NB4 (cell line): ENCODE data around the gene FARP1.

Experiments used
- DNase-seq: peaks from one replicate; pipeline ENCODE4 v3.0.0; 2010; ENCODE audit warnings: low read depth
- H3K4me3 ChIP-seq: one replicate; pipeline ENCODE4 v1.5.1; 2011; ENCODE audit warnings: mild to moderate bottlenecking, low read depth, low read length, moderate library complexity
- MYC ChIP-seq: IDR thresholded peaks from 2 replicates; pipeline ENCODE4 v1.6.1; 2011; ENCODE audit warnings: low read depth, low read length
- POLR2A ChIP-seq: IDR thresholded peaks from 2 replicates; pipeline ENCODE4 v1.6.1; 2011; ENCODE audit warnings: mild to moderate bottlenecking; ENCODE audit not compliant: insufficient read length; ENCODE audit errors: extremely low read depth
- TF ChIP-seq, protein P1 (sequence below): IDR thresholded peaks from one replicate; pipeline ENCODE4 v1.5.1; 2012; ENCODE audit warnings: low read depth, low read length
- TF ChIP-seq, protein P2 (sequence below): IDR thresholded peaks from 2 replicates; pipeline ENCODE4 v1.6.1; 2011; ENCODE audit warnings: low read depth, low read length

The FARP1 gene, protein sequence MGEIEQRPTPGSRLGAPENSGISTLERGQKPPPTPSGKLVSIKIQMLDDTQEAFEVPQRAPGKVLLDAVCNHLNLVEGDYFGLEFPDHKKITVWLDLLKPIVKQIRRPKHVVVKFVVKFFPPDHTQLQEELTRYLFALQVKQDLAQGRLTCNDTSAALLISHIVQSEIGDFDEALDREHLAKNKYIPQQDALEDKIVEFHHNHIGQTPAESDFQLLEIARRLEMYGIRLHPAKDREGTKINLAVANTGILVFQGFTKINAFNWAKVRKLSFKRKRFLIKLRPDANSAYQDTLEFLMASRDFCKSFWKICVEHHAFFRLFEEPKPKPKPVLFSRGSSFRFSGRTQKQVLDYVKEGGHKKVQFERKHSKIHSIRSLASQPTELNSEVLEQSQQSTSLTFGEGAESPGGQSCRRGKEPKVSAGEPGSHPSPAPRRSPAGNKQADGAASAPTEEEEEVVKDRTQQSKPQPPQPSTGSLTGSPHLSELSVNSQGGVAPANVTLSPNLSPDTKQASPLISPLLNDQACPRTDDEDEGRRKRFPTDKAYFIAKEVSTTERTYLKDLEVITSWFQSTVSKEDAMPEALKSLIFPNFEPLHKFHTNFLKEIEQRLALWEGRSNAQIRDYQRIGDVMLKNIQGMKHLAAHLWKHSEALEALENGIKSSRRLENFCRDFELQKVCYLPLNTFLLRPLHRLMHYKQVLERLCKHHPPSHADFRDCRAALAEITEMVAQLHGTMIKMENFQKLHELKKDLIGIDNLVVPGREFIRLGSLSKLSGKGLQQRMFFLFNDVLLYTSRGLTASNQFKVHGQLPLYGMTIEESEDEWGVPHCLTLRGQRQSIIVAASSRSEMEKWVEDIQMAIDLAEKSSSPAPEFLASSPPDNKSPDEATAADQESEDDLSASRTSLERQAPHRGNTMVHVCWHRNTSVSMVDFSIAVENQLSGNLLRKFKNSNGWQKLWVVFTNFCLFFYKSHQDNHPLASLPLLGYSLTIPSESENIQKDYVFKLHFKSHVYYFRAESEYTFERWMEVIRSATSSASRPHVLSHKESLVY

DNA sequence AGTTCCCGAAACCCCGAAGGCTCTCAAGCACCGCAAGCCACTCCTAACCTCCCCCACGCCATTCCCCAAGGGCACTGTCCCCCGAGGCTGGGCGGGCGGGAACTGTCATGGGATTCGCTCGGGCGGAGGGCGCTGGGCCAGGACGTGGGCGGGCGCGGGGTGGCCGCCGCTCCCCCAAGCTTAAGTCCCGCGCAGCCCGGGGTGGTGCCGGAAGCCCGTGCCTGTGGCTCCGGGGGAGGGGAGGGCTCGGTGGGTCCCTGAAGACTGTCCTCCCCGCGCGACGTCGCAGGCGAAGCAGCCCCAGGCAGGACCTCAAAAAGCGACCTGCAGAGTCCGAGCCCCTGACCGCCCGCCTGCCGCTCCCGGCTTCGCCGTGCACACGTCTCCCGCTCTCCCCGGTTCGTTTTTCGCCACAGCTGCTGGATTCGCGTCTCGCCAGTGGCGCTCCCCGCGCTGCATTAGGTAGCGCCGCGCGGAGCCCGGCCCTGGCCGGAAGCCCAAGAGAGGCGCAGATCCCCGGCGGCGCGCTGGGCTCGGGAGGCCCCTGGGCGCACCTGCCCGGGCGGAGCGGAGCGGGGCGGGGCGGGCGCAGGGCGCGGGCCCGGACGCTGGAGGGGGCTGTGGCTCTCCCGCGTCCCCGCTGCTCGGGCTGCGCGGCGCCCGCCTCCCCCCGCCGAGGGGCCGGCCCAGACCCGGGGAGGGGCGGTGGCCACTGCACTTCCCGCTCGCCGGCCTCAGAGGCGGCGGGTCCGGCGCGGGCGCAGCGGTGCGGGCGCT, at the start of gene FARP1:
FARP1 (plus strand) TSS at position 715 of the 777 bp plus-strand sequence. CDS start 70,149 bp downstream, outside the sequence.
- TF ChIP-seq MYC, result no peak
- TF ChIP-seq POLR2A, result no peak
- TF ChIP-seq, protein P1, sequence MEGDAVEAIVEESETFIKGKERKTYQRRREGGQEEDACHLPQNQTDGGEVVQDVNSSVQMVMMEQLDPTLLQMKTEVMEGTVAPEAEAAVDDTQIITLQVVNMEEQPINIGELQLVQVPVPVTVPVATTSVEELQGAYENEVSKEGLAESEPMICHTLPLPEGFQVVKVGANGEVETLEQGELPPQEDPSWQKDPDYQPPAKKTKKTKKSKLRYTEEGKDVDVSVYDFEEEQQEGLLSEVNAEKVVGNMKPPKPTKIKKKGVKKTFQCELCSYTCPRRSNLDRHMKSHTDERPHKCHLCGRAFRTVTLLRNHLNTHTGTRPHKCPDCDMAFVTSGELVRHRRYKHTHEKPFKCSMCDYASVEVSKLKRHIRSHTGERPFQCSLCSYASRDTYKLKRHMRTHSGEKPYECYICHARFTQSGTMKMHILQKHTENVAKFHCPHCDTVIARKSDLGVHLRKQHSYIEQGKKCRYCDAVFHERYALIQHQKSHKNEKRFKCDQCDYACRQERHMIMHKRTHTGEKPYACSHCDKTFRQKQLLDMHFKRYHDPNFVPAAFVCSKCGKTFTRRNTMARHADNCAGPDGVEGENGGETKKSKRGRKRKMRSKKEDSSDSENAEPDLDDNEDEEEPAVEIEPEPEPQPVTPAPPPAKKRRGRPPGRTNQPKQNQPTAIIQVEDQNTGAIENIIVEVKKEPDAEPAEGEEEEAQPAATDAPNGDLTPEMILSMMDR, result no peak
- TF ChIP-seq, protein P2, sequence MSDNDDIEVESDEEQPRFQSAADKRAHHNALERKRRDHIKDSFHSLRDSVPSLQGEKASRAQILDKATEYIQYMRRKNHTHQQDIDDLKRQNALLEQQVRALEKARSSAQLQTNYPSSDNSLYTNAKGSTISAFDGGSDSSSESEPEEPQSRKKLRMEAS, result no peak
- no peak within 1 kb of the TSS for H3K4me3 ChIP-seq
- DNase-seq, result peak; percentile 22

DNA sequence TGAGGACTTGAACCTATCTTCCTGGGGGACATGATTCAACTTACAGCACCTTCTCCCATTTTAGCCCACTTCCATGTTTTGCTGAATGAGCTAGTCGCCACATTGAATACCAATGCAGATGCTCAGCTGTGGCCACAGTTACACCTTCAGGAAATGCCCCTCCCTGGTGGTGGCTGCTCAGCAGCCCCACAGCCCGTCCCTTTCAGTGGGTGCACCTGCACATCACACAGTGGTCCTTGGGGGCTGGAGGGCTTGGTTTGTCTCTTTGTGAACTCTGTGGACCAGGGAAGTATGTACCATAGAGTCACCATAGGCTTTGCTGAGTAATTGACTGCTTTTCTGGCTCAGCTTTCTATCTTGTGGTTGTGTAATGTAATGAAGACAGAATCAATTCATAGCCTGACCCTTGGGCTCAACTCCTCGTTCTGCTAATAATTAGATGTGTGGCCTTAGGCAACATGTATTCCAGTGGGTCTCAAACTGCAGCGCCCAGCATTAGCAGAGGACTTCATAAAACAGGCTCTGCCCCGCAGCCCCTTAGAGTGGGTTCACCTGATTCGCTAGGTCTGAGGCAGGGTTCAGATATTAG, 48.1 kb upstream of the FARP1 start:
- H3K4me3 ChIP-seq, result no peak overlapping the region
- no peak for DNase-seq
- TF ChIP-seq POLR2A, result no peak

DNA sequence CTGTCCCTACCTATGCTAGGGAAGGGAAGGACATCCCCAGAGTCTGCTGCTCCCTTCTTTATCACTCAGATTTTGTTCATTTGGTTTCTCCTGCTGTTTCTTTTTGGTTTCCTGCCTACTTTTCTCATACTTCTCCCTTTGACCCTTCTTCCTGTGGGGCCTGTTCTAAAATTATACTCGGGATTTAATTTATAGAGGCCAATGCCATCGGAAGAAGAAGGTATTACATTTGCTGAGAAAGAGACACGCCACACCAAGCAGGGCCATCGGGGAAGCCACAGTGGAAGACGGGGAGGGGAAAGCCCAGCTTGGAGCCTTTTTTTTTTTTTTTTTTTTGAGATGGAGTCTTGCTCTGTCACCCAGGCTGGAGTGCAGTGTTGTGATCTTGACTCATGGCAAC, 46.8 kb upstream of the FARP1 start:
- no peak for DNase-seq
- H3K4me3 ChIP-seq, result no peak overlapping the region
- TF ChIP-seq POLR2A (no peak), MYC (no peak)
- TF ChIP-seq, protein P1, result no peak
- TF ChIP-seq, protein P2, result no peak

DNA sequence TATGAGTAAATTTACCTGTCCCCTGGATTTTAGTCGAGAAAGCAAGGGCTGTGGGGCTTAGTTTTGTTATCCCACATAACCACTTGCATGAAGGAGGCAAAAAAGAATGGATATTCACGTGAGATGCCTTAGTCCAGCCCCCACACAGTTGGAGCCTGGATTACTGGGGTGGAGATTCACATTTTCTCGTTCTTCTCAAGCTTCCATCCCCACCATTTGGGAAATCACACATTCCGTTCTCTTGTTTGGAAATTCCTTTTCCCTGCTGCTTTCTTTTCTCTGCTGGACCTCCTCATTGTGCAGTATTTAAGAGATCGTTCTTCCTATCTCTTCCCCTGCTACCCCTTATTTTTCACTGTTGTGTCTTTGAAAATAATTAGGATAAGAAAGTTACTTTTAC, 45.1 kb upstream of the FARP1 start:
- TF ChIP-seq, protein P1, result no peak
- no peak overlapping the region for H3K4me3 ChIP-seq
- no peak for DNase-seq

DNA sequence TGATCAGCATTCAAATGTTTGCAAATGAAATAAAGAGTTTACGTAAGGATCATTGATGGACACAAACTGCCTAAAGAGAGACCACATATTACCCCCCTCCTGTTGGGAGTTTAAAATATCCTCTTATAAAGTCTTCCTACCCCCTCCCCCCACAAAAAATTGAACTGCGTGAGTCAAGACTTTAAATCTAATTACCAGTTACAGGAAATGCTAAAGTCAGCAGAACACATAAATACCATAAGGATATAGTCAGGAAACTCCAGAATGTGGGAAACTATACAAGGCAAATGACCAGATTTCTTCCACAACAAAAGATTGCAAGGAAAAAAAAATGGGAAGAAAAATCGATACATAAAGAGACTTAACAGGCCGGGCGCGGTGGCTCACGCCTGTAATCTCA, 44.4 kb upstream of the FARP1 start:
- DNase-seq, result no peak
- TF ChIP-seq, protein P1, result no peak
- TF ChIP-seq, protein P2, result no peak
- TF ChIP-seq MYC, result no peak
- TF ChIP-seq POLR2A, result no peak
- no peak overlapping the region for H3K4me3 ChIP-seq
